ENCODE data around the gene FNDC3B. TPM values are rescaled to one million over a fixed set of nuclear protein-coding genes. Genes with fewer than 3 reads are reported as not detected.

Gene FNDC3B
- total and polyA plus RNA-seq, 2 of the 8 experiments (the other 6 are each of a cell fraction or from before 2014, with no cell fraction given) = 14.1 to 44.4 TPM

DNA sequence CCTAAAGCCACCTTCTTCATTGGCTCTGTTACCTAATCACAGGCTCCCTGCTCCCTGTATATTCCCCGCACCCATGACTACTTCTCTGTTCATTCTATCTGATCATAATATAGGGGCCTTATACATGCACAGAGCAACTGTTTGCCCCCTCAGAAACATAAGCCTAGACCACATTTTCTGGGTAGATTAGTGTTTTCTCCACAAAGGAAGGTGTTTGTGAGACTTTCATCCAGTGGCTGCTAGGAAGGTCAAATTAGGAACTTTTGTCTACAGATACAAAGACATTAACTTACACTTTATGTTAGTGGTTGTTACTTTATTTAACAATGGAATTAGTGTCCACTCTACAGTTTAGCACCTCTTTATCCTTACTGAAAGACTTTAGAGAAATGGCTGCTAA, 234.0 kb downstream of the FNDC3B start:
- no peak for FAIRE-seq
- no peak for DNase-seq (ENCODE audit: low read depth in 1 of 2, low spot score in 2 of 2)
- no peaks in the 10 kb centered on the region for H3K79me2 ChIP-seq (ENCODE audit: control insufficient read depth in 1 of 2, insufficient read depth in 2 of 2, low read length in 2 of 2)

More for the DNA sequence above, 234.0 kb downstream of the FNDC3B start:
- no peaks in the 10 kb centered on the region for H3K9me3 ChIP-seq (ENCODE audit: insufficient read depth in 2 of 2, low read depth in 1 of 2, low read length in 1 of 2)
- no peak overlapping the region for H3K4ac ChIP-seq (replicated peaks; ENCODE audit: insufficient read length, low read depth, low read length)
- TF ChIP-seq JUN (IDR thresholded peaks at IDR 0.05; ENCODE audit: low read depth, low read length) (no peak), FOSL1 (IDR thresholded peaks at IDR 0.05; ENCODE audit: insufficient read depth, low read depth, low read length) (no peak), YY1 (IDR thresholded peaks at IDR 0.05; ENCODE audit: low read depth, low read length) (no peak), CHD1 (IDR thresholded peaks at IDR 0.05; ENCODE audit: low read depth, low read length) (no peak), SIN3A (conservative IDR thresholded peaks at IDR 0.05 in 1 of 2, IDR thresholded peaks at IDR 0.05 in 1 of 2; ENCODE audit: low read depth in 1 of 2, low read length in 2 of 2) (no peak), SIRT6 (IDR thresholded peaks at IDR 0.05; ENCODE audit: low read length) (no peak), BCL11A (IDR thresholded peaks at IDR 0.05; ENCODE audit: low read depth in 2 of 2, low read length in 2 of 2) (no peak), EP300 (IDR thresholded peaks at IDR 0.05; ENCODE audit: borderline replicate concordance in 1 of 2, low read depth in 2 of 2, low read length in 2 of 2) (no peak), TEAD4 (IDR thresholded peaks at IDR 0.05; ENCODE audit: low read depth, low read length) (no peak), RBBP5 (IDR thresholded peaks at IDR 0.05; ENCODE audit: borderline replicate concordance, low read depth, low read length) (no peak), EGR1 (IDR thresholded peaks at IDR 0.05; ENCODE audit: borderline replicate concordance, low read depth, low read length) (no peak), PHF8 (conservative IDR thresholded peaks at IDR 0.05; ENCODE audit: low read depth, low read length) (no peak)
- no peak overlapping the region for H3K23ac ChIP-seq (ENCODE audit: insufficient read length)
- H3K4me3 ChIP-seq (ENCODE audit: extremely low read depth in 1 of 4, insufficient read depth in 2 of 4, low read depth in 3 of 4, low read length in 4 of 4) = no peak overlapping the region
- H3K18ac ChIP-seq (ENCODE audit: extremely low read depth, low read length) = no peak overlapping the region
- H3K9ac ChIP-seq (replicated peaks in 1 of 4; ENCODE audit: extremely low read depth in 1 of 4, low read depth in 3 of 4, low read length in 3 of 4) = no peak overlapping the region
- H3K79me1 ChIP-seq (ENCODE audit: low read depth, low read length) = no peaks in the 10 kb centered on the region; the same call in 1 of the 2 replicates
- ChIA-PET CTCF (ENCODE audit: partially characterized antibody) (interaction anchor here (0.9 kb wide), 1 partner anchor 18 kb away, joined by 4 read pairs; no protein-coding TSS in a partner anchor), POLR2A (ENCODE audit: partially characterized antibody) (no interaction called here)
- 84% methylated on average over 1 of the region's 1 CpG; no CpG with 5 or more reads in 1 of the 2 experiments for WGBS, 2 experiments (ENCODE audit: extremely low coverage in 1 of 2, insufficient coverage in 1 of 2, insufficient read length in 1 of 2, insufficient replicate concordance in 2 of 2, low coverage in 1 of 2, low lambda C conversion rate in 2 of 2, missing lambda C conversion rate in 1 of 2)
- H3K36me3 ChIP-seq (ENCODE audit: control insufficient read depth in 2 of 4, insufficient read depth in 4 of 4, low read length in 3 of 4) = peaks cover 0 to 2% (median 0%) of the 10 kb centered on the region in 4 experiments; a peak in 2 of 8 replicates
- no peaks in the 10 kb centered on the region for H3K27me3 ChIP-seq (replicated peaks in 1 of 4; ENCODE audit: control insufficient read depth in 3 of 4, extremely low read depth in 1 of 4, insufficient read depth in 3 of 4, low read length in 3 of 4)
- no peak overlapping the region for H3K56ac ChIP-seq (replicated peaks; ENCODE audit: insufficient read length, low read depth, low read length)
- no peaks in the 10 kb centered on the region for H3K23me2 ChIP-seq (ENCODE audit: low read depth, low read length)
- H2BK120ac ChIP-seq (replicated peaks; ENCODE audit: low read depth, low read length) = no peak overlapping the region
- H2BK5ac ChIP-seq (ENCODE audit: low read depth, low read length) = no peak overlapping the region
- H3K4me1 ChIP-seq (replicated peaks in 1 of 4; ENCODE audit: control insufficient read depth in 3 of 4, insufficient read depth in 4 of 4, low read length in 3 of 4) = no peaks in the 10 kb centered on the region
- no peak overlapping the region for H2BK12ac ChIP-seq (ENCODE audit: low read depth, low read length)
- H4K5ac ChIP-seq (ENCODE audit: insufficient read length, low read depth, low read length) = no peak overlapping the region
- H4K8ac ChIP-seq (ENCODE audit: extremely low read depth, insufficient read depth, low read length) = no peak overlapping the region
- H4K91ac ChIP-seq (replicated peaks; ENCODE audit: insufficient read length, low read length) = no peak overlapping the region
- H4K20me1 ChIP-seq (replicated peaks in 1 of 2; ENCODE audit: control insufficient read depth in 1 of 2, insufficient read depth in 2 of 2, low read length in 2 of 2) = no peaks in the 10 kb centered on the region
- no peak overlapping the region for H3K27ac ChIP-seq (ENCODE audit: low read depth, low read length)
- H2AFZ ChIP-seq (ENCODE audit: low read length) = no peak overlapping the region
- no peak overlapping the region for H2BK20ac ChIP-seq (ENCODE audit: low read length)
- H2AK5ac ChIP-seq (ENCODE audit: low read depth, low read length) = no peak overlapping the region
- H2BK15ac ChIP-seq (ENCODE audit: low read length) = no peak overlapping the region
- no peak overlapping the region for H3K4me2 ChIP-seq (ENCODE audit: insufficient read depth in 1 of 2, low read depth in 2 of 2, low read length in 2 of 2)
- no peak overlapping the region for H3K14ac ChIP-seq (ENCODE audit: insufficient read length)
